ENCODE results near the gene CTNND2.

CTNND2 gene

GRCh38 chr5:11863911-11864310, 40.3 kb downstream of the CTNND2 start:
- no peaks in the 10 kb centered on the region for H3K9me3 ChIP-seq (ENCODE audit: control insufficient read depth, insufficient read depth, low read length)
- no peak overlapping the region for H3K4me3 ChIP-seq (ENCODE audit: low read length)
- H3K79me2 ChIP-seq (ENCODE audit: control insufficient read depth, low read length) = no peaks in the 10 kb centered on the region
- no peaks in the 10 kb centered on the region for H3K9me2 ChIP-seq (replicated peaks; ENCODE audit: control insufficient read depth, low read length)
- no peaks in the 10 kb centered on the region for H3K27me3 ChIP-seq (ENCODE audit: control insufficient read depth, low read length)
- no peak overlapping the region for H3K27ac ChIP-seq (ENCODE audit: low read depth, low read length)
- H3K36me3 ChIP-seq (ENCODE audit: control insufficient read depth, low read length) = no peaks in the 10 kb centered on the region
- no peak overlapping the region for H3K4me2 ChIP-seq (ENCODE audit: low read length)
- no peaks in the 10 kb centered on the region for H3F3A ChIP-seq (ENCODE audit: control insufficient read depth, insufficient read depth)
- TF ChIP-seq EZH2phosphoT487 (IDR thresholded peaks at IDR 0.05; ENCODE audit: borderline replicate concordance, low read length) (no peak), CTCF (IDR thresholded peaks at IDR 0.05; ENCODE audit: low read depth, low read length, poor library complexity, severe bottlenecking) (no peak)
- H4K20me1 ChIP-seq (ENCODE audit: control insufficient read depth, insufficient read depth, low read depth, low read length) = no peaks in the 10 kb centered on the region
- peaks cover 24% of the 10 kb centered on the region for H3K4me1 ChIP-seq (ENCODE audit: control insufficient read depth, low read length)

GRCh38 chr5:11857391-11857790, 46.9 kb downstream of the CTNND2 start:
- H3F3A ChIP-seq (ENCODE audit: control insufficient read depth, insufficient read depth) = no peaks in the 10 kb centered on the region
- H3K4me2 ChIP-seq (ENCODE audit: low read length) = no peak overlapping the region
- H3K79me2 ChIP-seq (ENCODE audit: control insufficient read depth, low read length) = no peaks in the 10 kb centered on the region
- no peaks in the 10 kb centered on the region for H3K9me3 ChIP-seq (ENCODE audit: control insufficient read depth, insufficient read depth, low read length)
- no peak for TF ChIP-seq EZH2phosphoT487 (IDR thresholded peaks at IDR 0.05; ENCODE audit: borderline replicate concordance, low read length)
- TF ChIP-seq CTCF (IDR thresholded peaks at IDR 0.05; ENCODE audit: low read depth, low read length, poor library complexity, severe bottlenecking) = no peak
- H4K20me1 ChIP-seq (ENCODE audit: control insufficient read depth, insufficient read depth, low read depth, low read length) = no peaks in the 10 kb centered on the region
- H3K4me1 ChIP-seq (ENCODE audit: control insufficient read depth, low read length) = peaks cover 34% of the 10 kb centered on the region
- no peak overlapping the region for H3K27ac ChIP-seq (ENCODE audit: low read depth, low read length)
- H3K9me2 ChIP-seq (replicated peaks; ENCODE audit: control insufficient read depth, low read length) = no peaks in the 10 kb centered on the region
- H3K4me3 ChIP-seq (ENCODE audit: low read length) = no peak overlapping the region
- no peaks in the 10 kb centered on the region for H3K27me3 ChIP-seq (ENCODE audit: control insufficient read depth, low read length)
- H3K36me3 ChIP-seq (ENCODE audit: control insufficient read depth, low read length) = no peaks in the 10 kb centered on the region

GRCh38 chr5:11854936-11855335, 49.3 kb downstream of the CTNND2 start:
- H3K4me2 ChIP-seq (ENCODE audit: low read length) = peak overlapping the region; percentile 37
- H3K9me3 ChIP-seq (ENCODE audit: control insufficient read depth, insufficient read depth, low read length) = no peaks in the 10 kb centered on the region
- TF ChIP-seq EZH2phosphoT487 (IDR thresholded peaks at IDR 0.05; ENCODE audit: borderline replicate concordance, low read length) (no peak), CTCF (IDR thresholded peaks at IDR 0.05; ENCODE audit: low read depth, low read length, poor library complexity, severe bottlenecking) (no peak)

More at GRCh38 chr5:11854936-11855335, 49.3 kb downstream of the CTNND2 start:
- Histone ChIP-seq H3K27ac (ENCODE audit: low read depth, low read length) (peak overlapping the region; percentile 13; the same call in 1 of the 2 replicates), H4K20me1 (ENCODE audit: control insufficient read depth, insufficient read depth, low read depth, low read length) (no peaks in the 10 kb centered on the region), H3F3A (ENCODE audit: control insufficient read depth, insufficient read depth) (no peaks in the 10 kb centered on the region), H3K9me2 (replicated peaks; ENCODE audit: control insufficient read depth, low read length) (no peaks in the 10 kb centered on the region), H3K27me3 (ENCODE audit: control insufficient read depth, low read length) (no peaks in the 10 kb centered on the region), H3K36me3 (ENCODE audit: control insufficient read depth, low read length) (no peaks in the 10 kb centered on the region), H3K4me3 (ENCODE audit: low read length) (peak overlapping the region; percentile 25; the same call in 1 of the 2 replicates), H3K79me2 (ENCODE audit: control insufficient read depth, low read length) (no peaks in the 10 kb centered on the region), H3K4me1 (ENCODE audit: control insufficient read depth, low read length) (peaks cover 34% of the 10 kb centered on the region)

All from DOHH2 (cell line).